ENCODE data around the gene SUPT16H. TPM values are rescaled to one million over a fixed set of nuclear protein-coding genes. Genes with fewer than 3 reads are reported as not detected.
"Not testable (repeated sequence)": the region's sequence is repeated elsewhere in the genome, so short reads cannot be mapped to it uniquely, and the experiment has no call there.

Gene SUPT16H
- total RNA-seq, 1 donor from 2014 or later: 52.6 TPM

GRCh38 chr14:21367582-21368144, 16.2 kb downstream of the SUPT16H start:
- no peak for DNase-seq (ENCODE audit: low spot score)

GRCh38 chr14:21356511-21356910, 27.3 kb downstream of the SUPT16H start:
- DNase-seq (ENCODE audit: low spot score): no peak

GRCh38 chr14:21352587-21352986, 31.2 kb downstream of the SUPT16H start:
- DNase-seq (ENCODE audit: low spot score): no peak

GRCh38 chr14:21350539-21350938, 33.3 kb downstream of the SUPT16H start:
- DNase-seq (ENCODE audit: low spot score): no peak

- no peak for DNase-seq (ENCODE audit: low spot score)
Measured at GRCh38 chr14:21347201-21347600, 36.6 kb downstream of the SUPT16H start.

- no peak for DNase-seq (ENCODE audit: low spot score)
Measured at GRCh38 chr14:21346532-21347135, 37.2 kb downstream of the SUPT16H start.

- DNase-seq (ENCODE audit: low spot score): no peak
Measured at GRCh38 chr14:21343035-21343794, 40.6 kb downstream of the SUPT16H start.

- DNase-seq (ENCODE audit: low spot score): no peak
Measured at GRCh38 chr14:21334202-21334906, 49.5 kb downstream of the SUPT16H start.

GRCh38 chr14:21332950-21333349, 50.9 kb downstream of the SUPT16H start:
- no peak for DNase-seq (ENCODE audit: low spot score)

- no peak for DNase-seq (ENCODE audit: low spot score)
Measured at GRCh38 chr14:21326972-21327371, 56.8 kb downstream of the SUPT16H start.

GRCh38 chr14:21322716-21323115, 61.1 kb downstream of the SUPT16H start:
- no peak for DNase-seq (ENCODE audit: low spot score)

- no peak for DNase-seq (ENCODE audit: low spot score)
Measured at GRCh38 chr14:21320913-21321312, 62.9 kb downstream of the SUPT16H start.

GRCh38 chr14:21317398-21317797, 66.4 kb downstream of the SUPT16H start:
- no peak for DNase-seq (ENCODE audit: low spot score)

GRCh38 chr14:21313512-21313911, 70.3 kb downstream of the SUPT16H start:
- DNase-seq (ENCODE audit: low spot score): no peak

GRCh38 chr14:21311614-21312013, 72.2 kb downstream of the SUPT16H start:
- no peak for DNase-seq (ENCODE audit: low spot score)

GRCh38 chr14:21309956-21310355, 73.9 kb downstream of the SUPT16H start:
- no peak for DNase-seq (ENCODE audit: low spot score)

- no peak for DNase-seq (ENCODE audit: low spot score)
Measured at GRCh38 chr14:21309238-21309636, 74.6 kb downstream of the SUPT16H start.

- no peak for DNase-seq (ENCODE audit: low spot score)
Measured at GRCh38 chr14:21308479-21309237, 75.2 kb downstream of the SUPT16H start.

- DNase-seq (ENCODE audit: low spot score): no peak
Measured at GRCh38 chr14:21308132-21308478, 75.7 kb downstream of the SUPT16H start.

- no peak for DNase-seq (ENCODE audit: low spot score)
Measured at GRCh38 chr14:21307637-21308036, 76.2 kb downstream of the SUPT16H start.

GRCh38 chr14:21302836-21303140, 81.0 kb downstream of the SUPT16H start:
- DNase-seq (ENCODE audit: low spot score): not testable (repeated sequence)
